Dedifferentiated amniotic fluid mesenchymal stem cell (primary cell): Measurements from ENCODE around the gene SLC22A2.
"Not testable (repeated sequence)": the region's sequence is repeated elsewhere in the genome, so short reads cannot be mapped to it uniquely, and the experiment has no call there.

Source experiments
- DNase-seq: peaks from one replicate; pipeline ENCODE4 v3.0.0-alpha.2; 2016; ENCODE audit errors: extremely low spot score

SLC22A2 gene

DNA sequence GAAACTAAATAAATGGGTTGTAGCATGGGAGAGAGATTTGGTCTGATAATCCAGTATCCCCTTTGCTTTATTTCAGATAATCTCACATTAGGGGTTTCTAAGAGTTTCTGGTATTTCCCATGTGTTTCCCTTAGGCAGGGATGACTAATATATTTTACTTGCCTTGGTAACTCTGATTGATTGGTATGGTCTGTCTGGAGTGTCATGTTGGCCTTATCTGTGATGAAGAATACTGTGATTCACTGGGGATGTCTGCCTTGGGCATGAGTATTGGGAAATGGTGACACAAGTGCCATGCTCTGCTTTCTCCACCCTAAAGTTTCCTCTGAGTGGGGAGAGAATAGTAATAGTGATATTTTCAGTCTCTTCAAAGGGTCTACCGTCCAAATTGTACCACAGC, 10.1 kb downstream of the SLC22A2 start:
- DNase-seq, result no peak

- no peak for DNase-seq
These were observed 11.2 kb downstream of the SLC22A2 start for GRCh38 chr6:160247457-160247883.

- no peak for DNase-seq
These were observed 17.9 kb downstream of the SLC22A2 start for GRCh38 chr6:160240691-160241084.

- no peak for DNase-seq
These were observed 18.5 kb downstream of the SLC22A2 start for GRCh38 chr6:160239929-160240690.

- DNase-seq, result no peak
These were observed 19.6 kb downstream of the SLC22A2 start for GRCh38 chr6:160238761-160239751.

GRCh38 chr6:160238278-160238711, 20.3 kb downstream of the SLC22A2 start:
- DNase-seq, result no peak

GRCh38 chr6:160237597-160238275, 20.9 kb downstream of the SLC22A2 start:
- not testable (repeated sequence) for DNase-seq

GRCh38 chr6:160236235-160236872, 22.3 kb downstream of the SLC22A2 start:
- not testable (repeated sequence) for DNase-seq

GRCh38 chr6:160233950-160234640, 24.5 kb downstream of the SLC22A2 start:
- not testable (repeated sequence) for DNase-seq

- DNase-seq, result no peak
These were observed 30.9 kb downstream of the SLC22A2 start for GRCh38 chr6:160227769-160228161.

DNA sequence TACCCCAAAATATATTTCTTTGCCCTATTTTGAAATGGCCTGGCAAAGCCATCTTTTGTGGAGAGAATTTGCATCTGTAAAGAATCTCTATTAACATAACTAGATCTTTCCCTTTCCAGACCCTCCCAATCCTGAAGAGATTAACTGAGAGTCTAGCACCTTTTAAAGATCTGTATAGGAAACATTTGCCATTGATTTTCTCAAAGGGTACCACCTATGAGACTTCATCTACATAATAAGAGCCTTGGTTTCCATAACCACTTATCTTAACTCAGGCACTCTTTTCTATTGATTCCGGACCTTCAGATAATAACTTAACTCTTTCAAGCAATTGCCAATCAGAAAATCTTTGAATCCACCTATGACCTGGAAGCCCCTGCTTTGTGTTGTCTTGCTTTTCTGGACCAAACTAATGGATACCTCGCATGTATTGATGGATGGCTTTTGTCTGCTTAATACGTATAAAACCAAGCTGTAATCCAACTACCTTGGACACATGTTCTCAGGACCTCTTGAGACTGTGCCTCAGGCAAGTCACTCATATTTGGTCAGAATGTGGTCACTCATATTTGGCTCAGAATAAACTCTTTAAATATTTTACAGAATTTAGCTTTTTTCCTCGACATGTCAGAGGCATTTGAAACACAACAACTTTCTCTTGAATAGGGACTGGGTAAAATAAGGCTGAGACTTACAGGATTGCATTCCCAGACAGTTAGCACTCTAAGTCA, 31.4 kb downstream of the SLC22A2 start:
- DNase-seq, result no peak

- DNase-seq, result no peak
These were observed 32.5 kb downstream of the SLC22A2 start for GRCh38 chr6:160226118-160226591.

- no peak for DNase-seq
These were observed 33.9 kb downstream of the SLC22A2 start for GRCh38 chr6:160224639-160225237.

DNA sequence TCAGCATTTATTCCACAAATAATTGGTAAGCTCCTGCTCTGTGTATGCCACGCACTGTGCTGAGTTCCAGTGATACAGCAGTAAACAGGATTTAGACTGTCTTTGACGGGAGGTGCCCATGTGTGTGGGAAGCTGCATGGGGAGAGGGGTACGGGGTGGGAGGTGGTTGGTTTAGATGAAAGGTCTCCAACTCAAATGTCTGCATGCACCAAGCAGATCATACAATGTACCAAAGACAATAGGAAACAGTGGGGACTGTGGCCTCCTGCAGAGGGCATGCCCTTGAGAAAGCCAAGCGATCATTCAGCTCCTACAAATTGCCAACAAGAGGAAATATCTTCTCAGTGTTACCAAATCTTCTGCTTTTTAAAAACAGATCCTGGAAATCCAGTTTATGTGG, 36.1 kb downstream of the SLC22A2 start:
- DNase-seq, result no peak

GRCh38 chr6:160221918-160222317, 36.7 kb downstream of the SLC22A2 start:
- no peak for DNase-seq

DNA sequence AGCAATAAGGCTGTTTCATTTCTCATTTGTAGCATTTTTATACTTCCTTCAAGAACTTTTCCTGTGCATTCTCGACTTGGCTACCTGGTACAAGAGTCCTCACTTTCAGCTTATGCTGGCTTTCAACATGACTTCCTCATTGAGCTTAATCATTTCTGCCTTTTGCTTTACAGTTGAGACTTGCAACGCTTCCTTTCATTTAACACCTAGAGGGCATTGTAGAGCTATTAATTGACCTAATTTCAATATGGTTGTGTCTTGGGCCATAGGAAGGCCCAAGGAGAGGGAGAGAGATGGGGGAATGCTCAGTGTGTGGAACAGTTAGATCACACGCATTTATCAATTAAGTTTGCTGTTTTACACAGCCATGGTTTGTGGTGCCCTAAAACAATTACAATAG, 37.2 kb downstream of the SLC22A2 start:
- no peak for DNase-seq

- no peak for DNase-seq
These were observed 39.8 kb downstream of the SLC22A2 start for GRCh38 chr6:160218810-160219209.

- DNase-seq, result no peak
These were observed 40.8 kb downstream of the SLC22A2 start for GRCh38 chr6:160217863-160218262.

GRCh38 chr6:160217073-160217472, 41.5 kb downstream of the SLC22A2 start:
- DNase-seq, result no peak

DNA sequence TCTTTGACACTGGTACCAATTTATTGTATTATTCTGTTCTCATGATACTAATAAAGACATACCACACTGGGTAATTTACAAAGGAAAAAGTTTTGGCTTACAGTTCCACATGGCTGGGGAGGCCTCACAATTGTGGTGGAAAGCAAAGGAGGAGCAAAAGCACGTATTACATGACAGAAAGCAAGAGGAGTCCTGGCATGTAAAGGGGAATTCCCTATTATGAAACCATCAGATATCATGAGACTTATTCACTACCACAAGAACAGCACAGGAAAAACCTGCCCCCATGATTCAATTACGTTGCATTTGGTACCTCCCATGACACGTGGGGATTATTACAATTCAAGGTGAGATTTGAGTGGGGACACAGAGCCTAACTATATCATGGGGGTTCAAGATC, 43.4 kb downstream of the SLC22A2 start:
- DNase-seq, result no peak
